ENCODE measurements around the gene SLC48A1.
"Not testable (repeated sequence)": the region's sequence is repeated elsewhere in the genome, so short reads cannot be mapped to it uniquely, and the experiment has no call there.

SLC48A1 gene

DNA sequence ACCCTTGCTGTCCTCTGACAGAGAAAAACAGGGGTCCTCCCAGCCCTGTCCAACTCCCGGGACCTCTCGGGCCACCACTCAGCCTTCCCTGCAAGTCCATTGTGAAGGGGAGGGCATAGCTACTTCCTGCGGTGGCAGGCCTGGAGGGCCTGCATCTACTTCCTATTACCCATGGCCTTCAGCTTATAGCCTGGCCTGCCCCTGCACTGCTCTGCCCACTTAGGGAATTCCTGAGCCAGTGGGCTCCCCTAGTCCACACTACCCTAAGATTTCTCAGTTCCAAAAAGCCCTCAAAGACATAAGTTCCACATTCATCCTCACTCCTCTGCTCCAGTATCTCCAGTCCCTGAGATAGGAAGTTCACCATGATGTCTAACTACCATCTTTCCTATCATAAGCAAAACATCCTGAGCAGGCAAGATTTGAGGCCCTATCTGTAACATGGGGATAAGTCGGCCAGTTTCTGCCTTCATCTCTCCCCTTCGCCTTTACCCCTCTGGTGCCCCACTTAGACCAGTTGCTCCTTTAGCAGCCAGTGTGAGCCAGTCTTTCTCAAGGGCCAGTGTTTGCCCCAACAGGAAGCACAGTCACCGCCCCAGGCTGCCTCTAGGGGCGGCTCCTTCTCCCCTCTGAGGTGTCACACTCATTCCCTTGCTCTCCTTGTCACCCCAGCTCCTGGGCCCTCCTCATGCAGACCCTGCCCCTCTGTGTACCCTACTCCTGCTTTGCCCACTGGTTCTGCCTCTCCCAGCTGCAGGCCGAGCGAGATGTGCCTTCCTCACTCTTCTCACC lies 35.7 kb downstream of the SLC48A1 start:
- TF ChIP-seq, protein P1, sequence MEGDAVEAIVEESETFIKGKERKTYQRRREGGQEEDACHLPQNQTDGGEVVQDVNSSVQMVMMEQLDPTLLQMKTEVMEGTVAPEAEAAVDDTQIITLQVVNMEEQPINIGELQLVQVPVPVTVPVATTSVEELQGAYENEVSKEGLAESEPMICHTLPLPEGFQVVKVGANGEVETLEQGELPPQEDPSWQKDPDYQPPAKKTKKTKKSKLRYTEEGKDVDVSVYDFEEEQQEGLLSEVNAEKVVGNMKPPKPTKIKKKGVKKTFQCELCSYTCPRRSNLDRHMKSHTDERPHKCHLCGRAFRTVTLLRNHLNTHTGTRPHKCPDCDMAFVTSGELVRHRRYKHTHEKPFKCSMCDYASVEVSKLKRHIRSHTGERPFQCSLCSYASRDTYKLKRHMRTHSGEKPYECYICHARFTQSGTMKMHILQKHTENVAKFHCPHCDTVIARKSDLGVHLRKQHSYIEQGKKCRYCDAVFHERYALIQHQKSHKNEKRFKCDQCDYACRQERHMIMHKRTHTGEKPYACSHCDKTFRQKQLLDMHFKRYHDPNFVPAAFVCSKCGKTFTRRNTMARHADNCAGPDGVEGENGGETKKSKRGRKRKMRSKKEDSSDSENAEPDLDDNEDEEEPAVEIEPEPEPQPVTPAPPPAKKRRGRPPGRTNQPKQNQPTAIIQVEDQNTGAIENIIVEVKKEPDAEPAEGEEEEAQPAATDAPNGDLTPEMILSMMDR (IDR thresholded peaks at IDR 0.05) = no peak
- peaks cover 0 to 3% (median 0%) of the 10 kb centered on the region in 3 donors for H3K36me3 ChIP-seq
- DNase-seq = no peak
- H3K9me3 ChIP-seq = no peaks in the 10 kb centered on the region
- peak overlapping the region; percentile 91 to 99 for H3K27ac ChIP-seq
- intact Hi-C loops (cut with DNase I; ENCODE audit: low total_unique reads) = no loop called here
- H3K27me3 ChIP-seq = no peaks in the 10 kb centered on the region
- H3K4me1 ChIP-seq = peaks cover 0 to 100% (median 96%) of the 10 kb centered on the region in 4 donors
- H3K4me3 ChIP-seq = peak overlapping the region in 1 of 2 donors; percentile 18

DNA sequence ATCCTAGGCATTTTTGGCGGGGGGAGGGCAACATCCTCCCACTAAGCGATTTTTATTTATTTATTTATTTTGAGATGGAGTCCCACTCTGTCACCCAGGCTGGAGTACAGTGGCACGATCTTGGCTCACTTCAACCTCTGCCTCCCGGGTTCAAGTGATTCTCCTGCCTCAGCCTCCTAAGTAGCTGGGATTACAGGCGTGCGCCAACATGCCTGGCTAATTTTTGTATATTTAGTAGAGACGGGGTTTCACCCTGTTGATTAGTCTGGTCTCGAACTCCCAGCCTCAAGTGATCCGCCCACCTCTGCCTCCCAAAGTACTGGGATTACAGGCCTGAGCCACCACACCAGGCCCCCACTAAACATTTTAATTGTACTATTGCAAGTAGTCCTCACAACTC lies 36.5 kb downstream of the SLC48A1 start:
- intact Hi-C loops (cut with DNase I; ENCODE audit: low total_unique reads); H3K36me3 ChIP-seq; DNase-seq; H3K9me3 ChIP-seq; H3K4me3 ChIP-seq; H3K27me3 ChIP-seq: not testable (repeated sequence)
- H3K27ac ChIP-seq = peak overlapping the region; percentile 91 to 99
- peaks cover 0 to 100% (median 97%) of the 10 kb centered on the region in 4 donors for H3K4me1 ChIP-seq

DNA sequence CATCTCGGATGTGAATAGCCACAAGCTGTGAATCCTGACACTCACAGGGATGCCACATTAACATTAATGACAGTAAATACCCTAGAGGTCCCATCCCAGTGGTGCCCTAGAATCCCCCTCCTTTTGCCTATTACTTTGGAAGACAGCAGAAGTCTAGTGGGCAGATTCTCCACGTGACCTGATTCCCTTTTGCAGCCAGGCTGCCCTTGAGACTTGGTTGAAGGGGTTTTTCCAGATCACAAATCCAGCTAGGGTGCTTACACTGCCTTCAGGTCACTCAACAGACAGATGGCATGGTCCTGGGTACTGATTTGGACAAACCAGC lies 38.0 kb downstream of the SLC48A1 start:
- Histone ChIP-seq H3K27me3 (no peaks in the 10 kb centered on the region), H3K27ac (peak overlapping the region; percentile 91 to 99), H3K4me1 (peaks cover 0 to 100% (median 97%) of the 10 kb centered on the region in 4 donors), H3K36me3 (no peaks in the 10 kb centered on the region), H3K9me3 (no peaks in the 10 kb centered on the region), H3K4me3 (no peak overlapping the region)
- intact Hi-C loops (cut with DNase I; ENCODE audit: low total_unique reads) = no loop called here
- TF ChIP-seq, protein P1 (IDR thresholded peaks at IDR 0.05) = no peak
- DNase-seq = no peak

DNA sequence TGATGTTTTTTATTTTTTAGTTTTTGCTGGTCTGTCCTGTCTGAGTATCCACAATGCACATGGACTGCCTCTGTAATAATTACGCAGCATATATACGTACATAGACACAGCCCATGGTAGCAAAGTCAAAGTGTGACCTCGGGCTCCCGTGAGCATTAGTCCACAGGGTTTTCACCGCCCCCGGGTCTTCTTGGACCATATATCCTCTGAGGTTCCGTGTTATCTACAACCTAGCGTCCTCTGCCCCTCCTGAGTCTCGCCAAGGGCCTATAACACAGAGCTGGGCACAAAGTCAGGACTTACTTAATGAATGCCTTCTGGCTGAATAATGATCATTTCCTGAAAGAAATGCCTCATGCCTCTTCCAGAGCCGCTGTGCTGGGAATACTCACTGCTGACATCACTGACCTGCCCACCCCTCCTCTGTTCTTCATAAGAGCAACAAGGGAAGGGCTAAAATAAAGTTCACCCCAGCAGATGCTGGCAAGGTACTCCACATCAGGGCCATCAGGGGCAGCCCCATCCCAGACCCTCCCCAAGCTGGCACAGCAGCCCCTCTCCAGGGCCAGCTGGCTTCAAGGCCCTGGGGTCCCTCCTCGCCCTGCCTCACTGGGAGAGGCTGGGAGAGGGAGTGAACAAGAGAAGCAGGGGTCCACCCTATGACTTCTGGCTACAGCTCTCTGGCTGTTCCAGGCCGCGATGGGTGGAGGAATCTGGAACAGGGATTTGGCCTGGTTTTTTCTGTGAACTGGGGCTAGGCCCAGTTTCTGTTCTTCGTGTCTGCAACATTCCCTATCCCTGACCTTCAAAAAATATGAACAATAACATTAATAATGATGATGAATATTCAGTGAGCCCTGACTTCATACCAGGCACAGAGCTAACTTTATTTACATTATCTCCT lies 38.8 kb downstream of the SLC48A1 start:
- Histone ChIP-seq H3K27me3 (no peaks in the 10 kb centered on the region), H3K36me3 (no peaks in the 10 kb centered on the region), H3K9me3 (no peaks in the 10 kb centered on the region), H3K4me1 (peaks cover 0 to 100% (median 97%) of the 10 kb centered on the region in 4 donors), H3K4me3 (peak overlapping the region; percentile 42 to 56), H3K27ac (peak overlapping the region; percentile 91 to 99)
- intact Hi-C loops (cut with DNase I; ENCODE audit: low total_unique reads) = no loop called here
- DNase-seq = peak; percentile 85 to 91
- TF ChIP-seq, protein P1 (IDR thresholded peaks at IDR 0.05) = no peak

DNA sequence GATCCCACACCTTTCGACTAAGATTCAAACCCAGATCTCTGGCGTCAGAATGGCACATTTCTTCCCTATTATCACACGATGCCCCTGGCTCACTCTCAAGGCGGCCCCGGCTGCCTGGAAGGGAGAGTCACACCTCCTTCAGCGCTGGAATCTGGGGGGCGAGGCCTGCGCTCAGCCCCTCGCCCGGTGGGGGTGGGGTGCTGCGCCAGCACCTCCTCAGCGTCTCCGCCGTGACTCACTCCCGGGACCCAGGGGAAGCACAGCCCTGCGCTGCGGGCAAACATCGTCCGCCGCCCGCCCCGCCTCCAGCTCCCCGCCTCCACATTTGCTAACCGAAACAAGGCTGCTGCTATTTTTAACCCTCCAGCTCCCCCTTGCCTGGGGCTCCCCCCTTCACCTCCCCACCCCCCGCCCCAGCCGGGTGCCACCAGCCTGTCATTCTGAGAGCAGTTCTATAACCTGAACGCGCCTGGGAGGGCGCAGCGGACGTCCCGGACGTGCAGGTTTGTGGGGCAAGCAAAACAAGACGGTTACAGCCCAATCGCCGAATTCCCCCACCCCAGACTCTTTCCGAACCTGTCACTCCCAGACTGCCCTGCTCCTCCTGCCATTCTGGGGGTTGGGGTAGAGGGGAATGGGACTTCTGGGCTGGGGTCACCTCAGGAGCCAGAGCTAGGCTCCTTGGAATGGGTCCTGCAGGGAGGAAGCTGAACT lies 39.9 kb downstream of the SLC48A1 start:
- intact Hi-C loops (cut with DNase I; ENCODE audit: low total_unique reads) = no loop called here
- DNase-seq = peak; percentile 91 to 98
- H3K9me3 ChIP-seq = no peaks in the 10 kb centered on the region
- no peaks in the 10 kb centered on the region for H3K36me3 ChIP-seq
- H3K4me1 ChIP-seq = peaks cover 0 to 100% (median 97%) of the 10 kb centered on the region in 4 donors
- H3K4me3 ChIP-seq = peak overlapping the region; percentile 42 to 56
- TF ChIP-seq, protein P1 (IDR thresholded peaks at IDR 0.05) = no peak
- peak overlapping the region; percentile 91 to 99 for H3K27ac ChIP-seq
- no peaks in the 10 kb centered on the region for H3K27me3 ChIP-seq
